GM19035 (cell line): ENCODE results near the gene CAPN10.

ENCODE experiments used
- ATAC-seq: cut with Tn5 transposase; IDR thresholded peaks from one replicate; pipeline ENCODE4 v1.9.1; 2021; ENCODE audit not compliant: unreplicated experiment

The CAPN10 gene

GRCh38 chr2:240636563-240637115, 50.1 kb downstream of the CAPN10 start:
- ATAC-seq = no peak

- no peak for ATAC-seq
Measured at GRCh38 chr2:240637116-240637900, 50.8 kb downstream of the CAPN10 start.

GRCh38 chr2:240637901-240638345, 51.4 kb downstream of the CAPN10 start:
- ATAC-seq = no peak

GRCh38 chr2:240638512-240639160, 52.1 kb downstream of the CAPN10 start:
- ATAC-seq = no peak

GRCh38 chr2:240639566-240639965, 53.0 kb downstream of the CAPN10 start:
- ATAC-seq = no peak

GRCh38 chr2:240640939-240641338, 54.4 kb downstream of the CAPN10 start:
- ATAC-seq = no peak

- ATAC-seq = no peak
Measured at GRCh38 chr2:240642061-240642805, 55.7 kb downstream of the CAPN10 start.

GRCh38 chr2:240642806-240643092, 56.2 kb downstream of the CAPN10 start:
- ATAC-seq = no peak

GRCh38 chr2:240643093-240643810, 56.7 kb downstream of the CAPN10 start:
- ATAC-seq = no peak

- no peak for ATAC-seq
Measured at GRCh38 chr2:240643811-240644150, 57.2 kb downstream of the CAPN10 start.

GRCh38 chr2:240644171-240644651, 57.7 kb downstream of the CAPN10 start:
- no peak for ATAC-seq

- ATAC-seq = no peak
Measured at GRCh38 chr2:240644859-240645301, 58.3 kb downstream of the CAPN10 start.

GRCh38 chr2:240645346-240645745, 58.8 kb downstream of the CAPN10 start:
- ATAC-seq = no peak

- no peak for ATAC-seq
Measured at GRCh38 chr2:240645801-240646175, 59.3 kb downstream of the CAPN10 start.

- no peak for ATAC-seq
Measured at GRCh38 chr2:240646176-240646899, 59.8 kb downstream of the CAPN10 start.

- no peak for ATAC-seq
Measured at GRCh38 chr2:240646900-240647502, 60.5 kb downstream of the CAPN10 start.

- no peak for ATAC-seq
Measured at GRCh38 chr2:240647503-240648154, 61.1 kb downstream of the CAPN10 start.

- ATAC-seq = no peak
Measured at GRCh38 chr2:240648155-240648649, 61.7 kb downstream of the CAPN10 start.
